Astrocyte of the cerebellum (primary cell): ENCODE data around the gene DPP10.

ENCODE experiments used
- DNase-seq: peaks from one replicate; pipeline ENCODE4 v3.0.0-alpha.2; 2011; ENCODE audit warnings: low read depth
- H3K4me3 ChIP-seq: 2 replicates; pipeline ENCODE4 v1.5.1; 2011; ENCODE audit warnings: mild to moderate bottlenecking, low read depth, low read length, moderate library complexity
- in situ Hi-C: cut with HindIII; loops from 2 replicates; pipeline ENCODE4 v1.10.0; 2017; ENCODE audit warnings: low sequenced_read_pairs
- TF ChIP-seq, protein P1 (sequence below): IDR thresholded peaks from 2 replicates; pipeline ENCODE4 v1.5.1; 2012; ENCODE audit warnings: low read length, low read depth, moderate library complexity, mild to moderate bottlenecking; ENCODE audit errors: missing control alignments

Gene DPP10

DNA sequence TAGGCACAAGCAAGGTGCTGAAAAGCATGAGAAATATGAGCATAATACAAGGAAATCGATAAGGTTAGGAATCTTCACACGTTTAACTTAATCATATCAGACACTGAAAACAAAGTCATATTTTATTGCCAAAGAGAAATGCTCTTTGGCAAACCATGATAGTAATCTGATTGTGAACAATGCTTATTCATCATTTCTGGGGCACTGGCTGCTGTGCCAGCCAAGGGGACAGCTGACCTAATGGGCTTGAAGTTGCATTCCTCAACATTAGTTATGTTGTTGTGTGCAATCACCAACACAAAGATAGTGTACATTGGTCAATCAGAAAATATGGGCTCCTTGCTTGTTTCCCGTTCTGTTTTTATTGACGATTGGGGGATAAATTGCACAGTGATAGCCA lies 83.5 kb downstream of the DPP10 start:
- DNase-seq = no peak
- no peak overlapping the region for H3K4me3 ChIP-seq
- in situ Hi-C loops = no loop called here
- TF ChIP-seq, protein P1, sequence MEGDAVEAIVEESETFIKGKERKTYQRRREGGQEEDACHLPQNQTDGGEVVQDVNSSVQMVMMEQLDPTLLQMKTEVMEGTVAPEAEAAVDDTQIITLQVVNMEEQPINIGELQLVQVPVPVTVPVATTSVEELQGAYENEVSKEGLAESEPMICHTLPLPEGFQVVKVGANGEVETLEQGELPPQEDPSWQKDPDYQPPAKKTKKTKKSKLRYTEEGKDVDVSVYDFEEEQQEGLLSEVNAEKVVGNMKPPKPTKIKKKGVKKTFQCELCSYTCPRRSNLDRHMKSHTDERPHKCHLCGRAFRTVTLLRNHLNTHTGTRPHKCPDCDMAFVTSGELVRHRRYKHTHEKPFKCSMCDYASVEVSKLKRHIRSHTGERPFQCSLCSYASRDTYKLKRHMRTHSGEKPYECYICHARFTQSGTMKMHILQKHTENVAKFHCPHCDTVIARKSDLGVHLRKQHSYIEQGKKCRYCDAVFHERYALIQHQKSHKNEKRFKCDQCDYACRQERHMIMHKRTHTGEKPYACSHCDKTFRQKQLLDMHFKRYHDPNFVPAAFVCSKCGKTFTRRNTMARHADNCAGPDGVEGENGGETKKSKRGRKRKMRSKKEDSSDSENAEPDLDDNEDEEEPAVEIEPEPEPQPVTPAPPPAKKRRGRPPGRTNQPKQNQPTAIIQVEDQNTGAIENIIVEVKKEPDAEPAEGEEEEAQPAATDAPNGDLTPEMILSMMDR = no peak

GRCh38 chr2:114526841-114527240 lies 84.4 kb downstream of the DPP10 start:
- TF ChIP-seq, protein P1 = no peak
- no peak for DNase-seq
- no peak overlapping the region for H3K4me3 ChIP-seq
- in situ Hi-C loops = no loop called here

DNA sequence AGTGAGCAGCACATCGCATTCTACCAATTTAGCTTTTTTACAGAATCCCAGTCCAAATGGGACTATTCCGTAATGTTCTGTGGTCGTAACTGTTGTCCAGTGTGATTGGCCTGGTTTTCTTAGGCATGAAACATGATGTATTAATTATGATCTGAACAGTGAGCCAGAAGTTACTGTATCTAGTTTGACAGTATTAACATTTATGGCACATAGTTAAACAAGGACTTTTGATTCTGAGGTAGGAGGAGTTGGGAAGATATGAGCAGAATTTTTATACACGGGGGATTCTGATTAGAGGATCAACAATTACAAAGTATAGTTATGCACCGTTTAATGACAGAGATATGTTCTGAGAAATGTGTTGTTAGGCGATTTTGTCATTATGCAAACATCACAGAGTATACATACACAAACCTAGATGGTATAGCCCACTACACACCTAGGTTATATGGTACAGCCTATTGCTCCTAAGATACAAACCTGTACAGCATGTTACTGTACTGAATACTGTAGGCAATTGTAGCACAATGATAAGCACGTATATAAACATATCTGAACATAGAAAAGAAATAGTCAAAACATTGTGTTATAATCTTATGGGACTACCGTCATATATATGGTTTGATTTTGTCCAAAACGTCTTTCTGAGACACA lies 85.0 kb downstream of the DPP10 start:
- no peak for DNase-seq
- TF ChIP-seq, protein P1 = no peak
- in situ Hi-C loops = no loop called here
- H3K4me3 ChIP-seq = no peak overlapping the region

- in situ Hi-C loops = no loop called here
- TF ChIP-seq, protein P1 = no peak
- H3K4me3 ChIP-seq = no peak overlapping the region
- DNase-seq = no peak
Measured at GRCh38 chr2:114534116-114535084, 92.0 kb downstream of the DPP10 start.

DNA sequence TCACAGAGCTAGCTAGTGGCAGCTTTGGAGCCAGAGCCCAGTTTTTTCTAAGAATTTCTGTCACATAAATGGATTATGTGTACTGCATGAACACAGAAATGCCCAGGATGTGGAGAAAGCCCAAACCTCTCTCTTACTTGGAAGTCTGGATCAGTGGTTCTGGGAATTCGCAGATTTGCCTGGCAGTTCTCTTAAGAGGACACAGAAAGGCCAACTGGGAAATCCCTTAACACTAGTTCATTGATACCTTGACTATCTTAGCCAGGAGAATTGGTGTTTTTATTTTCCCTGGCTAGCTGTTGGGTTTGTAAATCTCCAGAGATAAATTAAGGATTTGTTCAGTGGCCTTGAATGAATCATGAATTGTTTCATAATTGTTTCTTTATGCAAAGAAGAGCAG lies 95.3 kb downstream of the DPP10 start:
- no peak overlapping the region for H3K4me3 ChIP-seq
- DNase-seq = no peak
- TF ChIP-seq, protein P1 = no peak
- in situ Hi-C loops = no loop called here

DNA sequence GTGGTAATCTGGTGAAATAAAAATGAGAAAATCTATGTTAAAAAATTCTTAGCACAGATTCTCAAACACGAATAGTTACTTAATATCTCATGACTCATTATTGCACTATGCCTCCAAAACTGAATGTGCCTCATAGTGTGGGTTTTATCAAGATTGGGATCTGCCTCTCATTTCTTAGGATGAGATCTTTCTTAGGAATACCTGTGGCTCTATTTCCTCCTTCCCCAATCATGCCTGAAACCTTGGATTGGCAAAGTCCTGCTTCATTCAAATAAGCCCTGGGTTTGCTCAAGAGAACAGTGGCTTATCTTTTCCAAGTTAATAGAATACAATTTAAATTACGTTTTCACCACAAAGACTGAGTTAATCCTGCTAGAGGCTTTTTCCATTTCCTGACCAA lies 100.3 kb downstream of the DPP10 start:
- in situ Hi-C loops = no loop called here
- no peak for DNase-seq
- no peak overlapping the region for H3K4me3 ChIP-seq
- TF ChIP-seq, protein P1 = no peak
